ENCODE measurements around the gene RERE.

DNA sequence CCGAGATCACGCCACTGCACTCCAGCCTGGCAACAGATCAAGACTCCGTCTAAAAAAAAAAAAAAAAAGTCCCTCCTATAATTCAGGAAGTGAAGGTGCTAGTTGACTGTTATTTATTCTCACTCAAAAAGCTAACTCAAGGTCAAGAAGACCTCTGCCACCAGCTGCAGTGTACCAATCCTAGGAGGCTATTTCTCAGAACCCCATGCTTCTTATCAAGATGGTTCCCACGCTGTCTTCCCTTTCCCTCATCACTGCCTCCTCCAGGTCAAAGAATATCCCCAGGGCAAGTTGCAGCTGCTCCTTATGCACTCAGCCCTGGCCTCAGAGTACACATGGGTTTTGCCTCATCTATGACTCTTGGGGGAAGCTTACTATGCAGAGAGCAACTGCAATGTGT is 53.6 kb downstream of the RERE start:
- TF ChIP-seq ZNF785 (tag by site-specific recombination; IDR thresholded peaks at IDR 0.05) (no peak), ZNF776 (tag by site-specific recombination; IDR thresholded peaks at IDR 0.05; ENCODE audit: borderline replicate concordance) (no peak)

All from HEK293 (cell line).